Measurements from ENCODE around the gene AKT3.

GRCh38 chr1:243798726-243799125 is 51.3 kb downstream of the AKT3 start:
- TF ChIP-seq POLR2A (IDR thresholded peaks at IDR 0.05; ENCODE audit: low read length), result no peak
- no peak for TF ChIP-seq CTCF (IDR thresholded peaks at IDR 0.05)
- TF ChIP-seq CHD4 (IDR thresholded peaks at IDR 0.05; ENCODE audit: borderline replicate concordance), result no peak
- no peak for TF ChIP-seq EP300 (IDR thresholded peaks at IDR 0.05)
- no peak for TF ChIP-seq REST (IDR thresholded peaks at IDR 0.05)
- no peak for TF ChIP-seq TFCP2L1 (CRISPR knock-in tag; IDR thresholded peaks at IDR 0.05)
- TF ChIP-seq POLR2AphosphoS2 (conservative IDR thresholded peaks at IDR 0.05; ENCODE audit: low read length), result no peak
- no peak for TF ChIP-seq ZFP36 (IDR thresholded peaks at IDR 0.05; ENCODE audit: borderline replicate concordance, partially characterized antibody)
- TF ChIP-seq HOXA7 (CRISPR knock-in tag; IDR thresholded peaks at IDR 0.05), result no peak
- TF ChIP-seq MYC (IDR thresholded peaks at IDR 0.05; ENCODE audit: borderline replicate concordance, low read length), result no peak

Data from A549 (cell line).